Measurements from ENCODE around the gene CARMIL1.

CARMIL1 gene

GRCh38 chr6:25606151-25606550 is 327.0 kb downstream of the CARMIL1 start:
- H3K4me1 ChIP-seq (ENCODE audit: control insufficient read depth, insufficient read depth, low read length): no peaks in the 10 kb centered on the region

GRCh38 chr6:25608558-25609174 is 329.5 kb downstream of the CARMIL1 start:
- no peaks in the 10 kb centered on the region for H3K27me3 ChIP-seq (ENCODE audit: control insufficient read depth, insufficient read depth, low read length)
- H3K4me3 ChIP-seq (ENCODE audit: low read depth, low read length): no peak overlapping the region
- no peaks in the 10 kb centered on the region for H3K9me3 ChIP-seq (ENCODE audit: control insufficient read depth, insufficient read depth, low read length)
- no peak overlapping the region for H3K9ac ChIP-seq (ENCODE audit: low read depth, low read length)
- H3K4me1 ChIP-seq (ENCODE audit: control insufficient read depth, insufficient read depth, low read length): no peaks in the 10 kb centered on the region
- H3K36me3 ChIP-seq (ENCODE audit: control insufficient read depth, insufficient read depth, low read length): no peaks in the 10 kb centered on the region

More at GRCh38 chr6:25606151-25606550, 327.0 kb downstream of the CARMIL1 start:
- H3K36me3 ChIP-seq (ENCODE audit: control insufficient read depth, insufficient read depth, low read length): no peaks in the 10 kb centered on the region
- no peak overlapping the region for H3K9ac ChIP-seq (ENCODE audit: low read depth, low read length)
- no peaks in the 10 kb centered on the region for H3K9me3 ChIP-seq (ENCODE audit: control insufficient read depth, insufficient read depth, low read length)
- H3K27me3 ChIP-seq (ENCODE audit: control insufficient read depth, insufficient read depth, low read length): no peaks in the 10 kb centered on the region
- no peak overlapping the region for H3K4me3 ChIP-seq (ENCODE audit: low read depth, low read length)

- Histone ChIP-seq H3K27me3 (ENCODE audit: control insufficient read depth, insufficient read depth, low read length) (no peaks in the 10 kb centered on the region), H3K9ac (ENCODE audit: low read depth, low read length) (no peak overlapping the region), H3K36me3 (ENCODE audit: control insufficient read depth, insufficient read depth, low read length) (no peaks in the 10 kb centered on the region), H3K4me1 (ENCODE audit: control insufficient read depth, insufficient read depth, low read length) (no peaks in the 10 kb centered on the region), H3K9me3 (ENCODE audit: control insufficient read depth, insufficient read depth, low read length) (no peaks in the 10 kb centered on the region), H3K4me3 (ENCODE audit: low read depth, low read length) (no peak overlapping the region)
These were observed 333.5 kb downstream of the CARMIL1 start for GRCh38 chr6:25612666-25613065.

GRCh38 chr6:25613415-25613814 is 334.2 kb downstream of the CARMIL1 start:
- H3K4me3 ChIP-seq (ENCODE audit: low read depth, low read length): no peak overlapping the region
- no peak overlapping the region for H3K9ac ChIP-seq (ENCODE audit: low read depth, low read length)
- H3K27me3 ChIP-seq (ENCODE audit: control insufficient read depth, insufficient read depth, low read length): no peaks in the 10 kb centered on the region
- no peaks in the 10 kb centered on the region for H3K9me3 ChIP-seq (ENCODE audit: control insufficient read depth, insufficient read depth, low read length)
- no peaks in the 10 kb centered on the region for H3K36me3 ChIP-seq (ENCODE audit: control insufficient read depth, insufficient read depth, low read length)
- H3K4me1 ChIP-seq (ENCODE audit: control insufficient read depth, insufficient read depth, low read length): no peaks in the 10 kb centered on the region

- no peaks in the 10 kb centered on the region for H3K4me1 ChIP-seq (ENCODE audit: control insufficient read depth, insufficient read depth, low read length)
- H3K4me3 ChIP-seq (ENCODE audit: low read depth, low read length): no peak overlapping the region
- H3K27me3 ChIP-seq (ENCODE audit: control insufficient read depth, insufficient read depth, low read length): no peaks in the 10 kb centered on the region
- H3K36me3 ChIP-seq (ENCODE audit: control insufficient read depth, insufficient read depth, low read length): no peaks in the 10 kb centered on the region
- no peaks in the 10 kb centered on the region for H3K9me3 ChIP-seq (ENCODE audit: control insufficient read depth, insufficient read depth, low read length)
- no peak overlapping the region for H3K9ac ChIP-seq (ENCODE audit: low read depth, low read length)
These were observed 334.9 kb downstream of the CARMIL1 start for GRCh38 chr6:25614052-25614451.

GRCh38 chr6:25615471-25615870 is 336.3 kb downstream of the CARMIL1 start:
- Histone ChIP-seq H3K36me3 (ENCODE audit: control insufficient read depth, insufficient read depth, low read length) (no peaks in the 10 kb centered on the region), H3K9ac (ENCODE audit: low read depth, low read length) (no peak overlapping the region), H3K4me3 (ENCODE audit: low read depth, low read length) (no peak overlapping the region), H3K9me3 (ENCODE audit: control insufficient read depth, insufficient read depth, low read length) (no peaks in the 10 kb centered on the region), H3K27me3 (ENCODE audit: control insufficient read depth, insufficient read depth, low read length) (no peaks in the 10 kb centered on the region), H3K4me1 (ENCODE audit: control insufficient read depth, insufficient read depth, low read length) (no peaks in the 10 kb centered on the region)

GRCh38 chr6:25617997-25618396 is 338.8 kb downstream of the CARMIL1 start:
- Histone ChIP-seq H3K27me3 (ENCODE audit: control insufficient read depth, insufficient read depth, low read length) (no peaks in the 10 kb centered on the region), H3K9me3 (ENCODE audit: control insufficient read depth, insufficient read depth, low read length) (no peaks in the 10 kb centered on the region), H3K9ac (ENCODE audit: low read depth, low read length) (no peak overlapping the region), H3K4me3 (ENCODE audit: low read depth, low read length) (no peak overlapping the region), H3K4me1 (ENCODE audit: control insufficient read depth, insufficient read depth, low read length) (no peaks in the 10 kb centered on the region), H3K36me3 (ENCODE audit: control insufficient read depth, insufficient read depth, low read length) (no peaks in the 10 kb centered on the region)

- Histone ChIP-seq H3K27me3 (ENCODE audit: control insufficient read depth, insufficient read depth, low read length) (no peaks in the 10 kb centered on the region), H3K4me3 (ENCODE audit: low read depth, low read length) (no peak overlapping the region), H3K4me1 (ENCODE audit: control insufficient read depth, insufficient read depth, low read length) (no peaks in the 10 kb centered on the region), H3K9ac (ENCODE audit: low read depth, low read length) (no peak overlapping the region), H3K9me3 (ENCODE audit: control insufficient read depth, insufficient read depth, low read length) (no peaks in the 10 kb centered on the region), H3K36me3 (ENCODE audit: control insufficient read depth, insufficient read depth, low read length) (no peaks in the 10 kb centered on the region)
These were observed 340.0 kb downstream of the CARMIL1 start for GRCh38 chr6:25619217-25619616.

GRCh38 chr6:25620391-25620790 is 341.2 kb downstream of the CARMIL1 start:
- Histone ChIP-seq H3K4me3 (ENCODE audit: low read depth, low read length) (no peak overlapping the region), H3K9me3 (ENCODE audit: control insufficient read depth, insufficient read depth, low read length) (no peaks in the 10 kb centered on the region), H3K4me1 (ENCODE audit: control insufficient read depth, insufficient read depth, low read length) (peaks cover 3% of the 10 kb centered on the region), H3K36me3 (ENCODE audit: control insufficient read depth, insufficient read depth, low read length) (no peaks in the 10 kb centered on the region), H3K9ac (ENCODE audit: low read depth, low read length) (no peak overlapping the region), H3K27me3 (ENCODE audit: control insufficient read depth, insufficient read depth, low read length) (no peaks in the 10 kb centered on the region)

- H3K4me3 ChIP-seq (ENCODE audit: low read depth, low read length): no peak overlapping the region
- no peaks in the 10 kb centered on the region for H3K36me3 ChIP-seq (ENCODE audit: control insufficient read depth, insufficient read depth, low read length)
- no peak overlapping the region for H3K9ac ChIP-seq (ENCODE audit: low read depth, low read length)
- no peaks in the 10 kb centered on the region for H3K9me3 ChIP-seq (ENCODE audit: control insufficient read depth, insufficient read depth, low read length)
- H3K27me3 ChIP-seq (ENCODE audit: control insufficient read depth, insufficient read depth, low read length): no peaks in the 10 kb centered on the region
- H3K4me1 ChIP-seq (ENCODE audit: control insufficient read depth, insufficient read depth, low read length): peaks cover 8% of the 10 kb centered on the region
These were observed 343.9 kb downstream of the CARMIL1 start for GRCh38 chr6:25623065-25623464.

GRCh38 chr6:25623879-25624278 is 344.7 kb downstream of the CARMIL1 start:
- Histone ChIP-seq H3K9me3 (ENCODE audit: control insufficient read depth, insufficient read depth, low read length) (no peaks in the 10 kb centered on the region), H3K4me3 (ENCODE audit: low read depth, low read length) (no peak overlapping the region), H3K9ac (ENCODE audit: low read depth, low read length) (no peak overlapping the region), H3K27me3 (ENCODE audit: control insufficient read depth, insufficient read depth, low read length) (no peaks in the 10 kb centered on the region), H3K4me1 (ENCODE audit: control insufficient read depth, insufficient read depth, low read length) (peaks cover 8% of the 10 kb centered on the region), H3K36me3 (ENCODE audit: control insufficient read depth, insufficient read depth, low read length) (no peaks in the 10 kb centered on the region)

- Histone ChIP-seq H3K27me3 (ENCODE audit: control insufficient read depth, insufficient read depth, low read length) (no peaks in the 10 kb centered on the region), H3K9ac (ENCODE audit: low read depth, low read length) (no peak overlapping the region), H3K9me3 (ENCODE audit: control insufficient read depth, insufficient read depth, low read length) (no peaks in the 10 kb centered on the region), H3K4me3 (ENCODE audit: low read depth, low read length) (no peak overlapping the region), H3K4me1 (ENCODE audit: control insufficient read depth, insufficient read depth, low read length) (peaks cover 8% of the 10 kb centered on the region), H3K36me3 (ENCODE audit: control insufficient read depth, insufficient read depth, low read length) (no peaks in the 10 kb centered on the region)
These were observed 347.8 kb downstream of the CARMIL1 start for GRCh38 chr6:25627001-25627400.
